ENCODE measurements around the gene HACD4.

The HACD4 gene, protein sequence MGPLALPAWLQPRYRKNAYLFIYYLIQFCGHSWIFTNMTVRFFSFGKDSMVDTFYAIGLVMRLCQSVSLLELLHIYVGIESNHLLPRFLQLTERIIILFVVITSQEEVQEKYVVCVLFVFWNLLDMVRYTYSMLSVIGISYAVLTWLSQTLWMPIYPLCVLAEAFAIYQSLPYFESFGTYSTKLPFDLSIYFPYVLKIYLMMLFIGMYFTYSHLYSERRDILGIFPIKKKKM

DNA sequence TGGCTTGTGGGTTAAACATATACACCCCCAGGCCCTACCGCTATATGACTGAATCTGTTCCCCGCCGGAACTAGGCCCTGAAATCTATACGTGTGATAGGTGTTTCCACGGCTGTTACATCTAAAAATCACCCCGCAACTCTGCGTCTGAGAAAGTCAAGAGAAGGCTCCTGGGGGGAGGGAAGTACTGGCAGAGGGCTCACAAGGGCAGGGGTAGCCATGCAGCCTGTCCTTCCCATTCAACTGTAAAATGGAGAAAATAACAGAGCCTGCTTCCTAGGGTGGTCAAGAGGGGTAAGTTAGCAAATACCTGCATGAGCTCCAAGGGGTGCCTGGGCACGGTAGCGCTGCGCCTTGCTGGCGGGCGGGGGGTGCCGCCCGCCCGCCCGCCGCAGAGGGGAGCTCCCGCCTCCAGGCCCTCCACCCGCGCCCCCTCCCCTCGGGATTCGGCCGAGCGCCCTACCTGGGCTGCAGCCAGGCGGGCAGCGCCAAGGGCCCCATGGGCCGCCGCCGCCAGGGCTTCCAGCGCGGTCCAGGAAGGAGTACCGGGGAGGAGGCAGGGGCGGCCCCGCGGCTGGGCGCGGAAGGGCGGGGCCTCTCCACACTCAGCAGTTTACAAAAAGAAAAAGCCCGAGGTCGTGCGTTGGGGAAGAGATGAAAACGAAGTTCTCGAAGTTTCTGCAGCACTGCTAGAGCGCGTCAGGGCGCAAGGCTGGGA is at the start of gene HACD4:
Gene HACD4, minus strand, starts transcription at position 550 of the 717 bp plus-strand sequence. Its CDS starts 50 bp downstream, at position 500.
- DNase-seq, result peak; percentile 76

DNA sequence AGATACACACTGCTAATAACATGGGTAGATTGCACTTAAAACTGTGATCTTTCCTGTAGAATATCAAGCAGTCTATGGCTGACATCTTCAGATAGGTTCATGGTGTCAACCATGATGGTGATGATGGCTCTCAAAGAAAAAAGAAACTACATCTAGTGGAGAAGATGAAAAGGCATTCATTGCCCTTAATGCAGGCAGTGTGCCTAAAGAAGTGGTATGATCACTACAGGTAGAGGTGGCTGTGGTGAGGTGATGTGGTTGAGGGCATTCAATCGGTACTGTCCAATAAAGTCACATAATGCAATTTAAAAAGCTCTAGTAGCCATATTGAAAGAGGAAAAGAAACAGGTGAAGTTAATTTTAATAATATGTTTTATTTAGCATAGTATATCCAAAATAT is 49.4 kb upstream of the HACD4 start:
- DNase-seq, result no peak

DNA sequence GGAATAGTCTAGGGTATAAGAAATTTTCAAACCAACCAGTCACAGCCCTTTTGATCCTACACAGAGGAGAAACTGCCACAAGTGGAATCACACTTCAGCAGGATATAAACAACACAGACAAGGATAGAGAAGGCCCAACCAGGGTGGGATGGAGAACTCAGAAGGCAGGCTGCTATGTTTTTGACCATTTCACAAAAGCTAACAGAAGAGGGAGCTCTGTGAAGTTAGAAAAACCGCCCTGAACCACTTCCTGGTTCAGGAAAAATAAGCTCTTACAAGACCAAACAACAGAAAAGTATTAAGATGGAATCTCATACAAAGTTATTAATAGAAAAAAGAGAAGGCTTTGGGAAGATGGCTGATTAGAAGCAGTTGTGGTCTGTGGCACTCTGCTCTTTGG is 47.3 kb upstream of the HACD4 start:
- DNase-seq, result peak; percentile 13

DNA sequence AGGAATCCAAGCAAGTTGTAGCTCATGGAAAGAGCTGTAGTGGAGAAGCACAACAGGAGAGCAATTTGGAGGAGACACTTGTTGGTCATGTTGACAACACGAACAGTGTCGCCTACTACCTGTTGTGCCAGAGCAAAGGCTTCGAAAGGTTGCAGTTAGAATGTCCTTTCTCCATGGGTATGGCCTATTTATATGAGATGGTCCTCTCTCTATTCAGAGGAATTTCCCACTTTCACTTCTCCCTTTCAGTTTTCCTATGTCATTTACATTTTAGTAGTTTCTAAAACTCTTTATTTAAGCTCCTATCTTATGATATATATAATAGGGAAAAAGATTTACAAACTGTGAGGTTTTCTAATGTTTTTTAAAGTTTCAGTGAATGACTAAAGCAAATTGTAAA is 46.3 kb upstream of the HACD4 start, which contains the start of gene IFNB1:
Gene IFNB1, minus strand, starts transcription at position 162 of the 400 bp plus-strand sequence. Its CDS starts 73 bp downstream, at position 89.
- DNase-seq, result no peak

DNA sequence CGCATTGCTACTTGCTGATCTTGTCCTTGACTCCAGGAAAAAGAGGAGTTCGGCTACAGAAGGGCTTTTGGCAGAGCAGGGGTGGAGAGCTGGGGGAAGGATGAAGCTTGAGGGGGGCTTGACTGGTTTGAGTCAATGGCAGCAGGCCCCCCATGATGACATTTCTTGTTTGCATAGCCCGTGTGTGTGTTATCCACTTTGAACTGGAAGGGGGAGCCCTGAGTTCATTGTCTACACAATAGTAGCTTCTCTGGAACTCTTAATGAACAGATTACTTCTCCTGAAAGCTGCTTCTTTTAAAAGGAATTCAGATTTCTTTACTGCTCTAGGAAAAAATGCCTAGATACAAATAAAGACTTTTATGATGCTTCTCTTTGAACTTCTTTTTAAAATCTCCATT is 44.0 kb upstream of the HACD4 start:
- DNase-seq, result no peak

DNA sequence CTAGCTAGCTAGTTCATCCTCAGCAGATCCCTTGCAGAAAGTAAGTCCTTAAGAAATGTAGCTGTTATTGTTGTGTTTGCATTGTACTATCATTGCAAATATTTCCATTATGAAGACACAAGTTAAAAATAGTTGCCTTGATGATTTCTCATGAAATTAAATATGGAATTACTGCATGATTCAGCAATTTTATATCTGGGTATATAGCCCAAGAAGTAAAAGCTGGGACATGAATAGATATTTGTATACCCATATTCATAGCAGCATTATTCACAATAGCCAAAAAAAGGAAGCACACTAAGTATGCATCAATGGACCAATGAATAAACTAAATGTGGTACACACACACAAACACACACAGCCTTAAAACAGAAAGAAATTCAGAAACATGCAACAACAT is 39.5 kb upstream of the HACD4 start:
- no peak for DNase-seq

DNA sequence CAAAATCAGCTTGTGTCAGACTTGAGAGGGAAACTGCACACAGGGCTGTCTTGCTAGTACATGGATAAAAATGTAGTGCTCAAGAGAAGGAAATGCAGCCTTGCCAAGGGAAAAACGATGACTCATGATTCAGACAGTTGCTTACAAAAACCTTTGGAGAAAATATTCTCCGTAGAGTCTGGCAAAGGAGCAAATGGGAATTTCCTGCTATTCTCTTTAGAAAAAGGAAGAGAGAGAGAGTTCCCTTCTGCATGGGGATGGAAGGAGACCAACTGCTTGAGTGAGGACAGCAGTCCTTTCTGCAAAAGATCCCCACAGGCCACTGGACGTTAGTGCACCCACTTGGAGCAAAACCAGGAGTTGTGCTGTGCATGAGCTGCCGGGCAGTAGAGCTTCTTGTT is 38.7 kb upstream of the HACD4 start:
- DNase-seq, result no peak

DNA sequence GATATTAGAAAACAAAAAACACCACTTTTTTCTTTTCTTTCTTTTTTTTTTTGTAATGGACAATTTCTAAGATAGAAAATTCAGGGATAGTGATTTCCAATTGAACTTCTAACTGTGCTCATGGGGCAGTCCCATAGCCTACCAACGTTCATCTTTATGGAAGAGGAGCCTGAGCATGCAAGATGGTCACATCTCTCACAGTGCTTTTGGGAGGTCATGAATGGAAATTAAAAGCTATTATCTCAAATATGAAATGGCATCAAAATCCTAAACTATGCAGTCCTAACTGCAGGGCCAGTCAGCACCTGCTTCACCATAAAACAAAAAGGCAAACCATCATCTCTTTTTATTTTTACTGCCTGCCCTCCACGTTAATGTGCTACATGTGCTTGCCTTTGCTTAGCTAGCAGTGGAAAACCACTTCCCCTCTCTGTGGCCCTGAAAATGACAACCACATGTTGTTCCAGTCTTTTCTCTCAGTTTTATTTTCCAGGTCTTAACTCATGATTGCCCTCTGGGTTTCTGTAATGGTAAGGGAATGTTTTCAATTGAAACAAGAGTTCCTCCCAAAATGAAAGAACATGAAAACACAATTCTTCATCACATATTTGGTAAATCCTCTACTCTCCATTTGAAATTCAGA is 29.6 kb upstream of the HACD4 start:
- DNase-seq, result peak; percentile 29

DNA sequence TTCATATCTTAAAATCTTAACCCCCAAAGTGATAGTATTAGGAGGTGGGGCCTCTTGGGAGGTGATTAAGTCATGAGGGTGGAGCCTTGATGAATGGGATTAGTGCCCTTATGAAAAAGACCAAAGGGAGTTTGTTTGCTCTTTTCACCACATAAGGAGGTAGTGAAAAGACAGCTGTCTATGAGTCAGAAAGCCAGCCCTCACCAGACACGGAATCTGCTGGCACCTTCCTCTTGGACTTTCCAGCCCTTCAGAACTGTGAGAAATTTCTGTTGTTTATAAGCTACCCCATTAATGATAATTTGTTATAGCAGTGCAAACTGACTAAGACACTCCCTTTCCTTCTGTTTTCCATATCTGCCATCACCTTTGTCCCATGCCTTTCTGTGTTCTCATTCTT is 25.5 kb upstream of the HACD4 start:
- no peak for DNase-seq

DNA sequence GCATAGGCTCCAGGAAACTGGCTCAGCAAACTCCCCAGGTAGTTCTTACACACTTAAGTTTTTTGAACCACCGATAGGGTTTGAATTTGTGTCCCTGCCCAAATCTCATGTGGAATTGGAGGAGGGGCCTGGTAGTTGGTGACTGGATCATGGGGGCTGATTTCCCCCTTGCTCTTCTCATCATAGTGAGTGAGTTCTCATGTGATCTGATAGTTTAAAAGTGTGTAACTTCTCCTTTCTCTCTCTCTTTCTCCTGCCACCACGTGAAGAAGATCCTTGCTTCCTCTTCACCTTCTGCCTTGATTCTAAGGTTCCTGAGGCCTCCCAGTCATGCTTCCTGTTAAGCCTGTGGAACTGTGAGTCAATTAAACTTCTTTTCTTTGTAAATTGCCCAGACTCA is 22.4 kb upstream of the HACD4 start:
- no peak for DNase-seq

DNA sequence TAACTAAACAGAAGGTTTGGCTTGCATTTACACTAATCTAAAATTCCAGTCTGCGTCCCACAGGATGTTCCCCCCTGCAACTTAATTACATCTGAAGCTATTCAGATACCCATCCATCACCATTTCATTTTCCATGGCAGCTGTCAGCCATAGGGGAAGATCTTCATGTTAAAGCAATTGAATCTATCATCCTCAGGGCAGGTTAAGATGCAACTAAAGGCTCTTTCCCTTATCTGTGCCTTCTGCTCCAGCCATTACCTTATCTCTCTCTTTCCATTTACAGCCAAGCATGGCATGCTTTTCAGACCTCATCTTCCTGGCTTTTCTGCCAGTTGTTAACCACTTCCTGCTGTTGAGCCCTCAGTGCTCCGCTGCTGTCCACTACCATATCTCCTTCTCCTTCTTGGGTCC is 15.8 kb upstream of the HACD4 start:
- DNase-seq, result no peak

DNA sequence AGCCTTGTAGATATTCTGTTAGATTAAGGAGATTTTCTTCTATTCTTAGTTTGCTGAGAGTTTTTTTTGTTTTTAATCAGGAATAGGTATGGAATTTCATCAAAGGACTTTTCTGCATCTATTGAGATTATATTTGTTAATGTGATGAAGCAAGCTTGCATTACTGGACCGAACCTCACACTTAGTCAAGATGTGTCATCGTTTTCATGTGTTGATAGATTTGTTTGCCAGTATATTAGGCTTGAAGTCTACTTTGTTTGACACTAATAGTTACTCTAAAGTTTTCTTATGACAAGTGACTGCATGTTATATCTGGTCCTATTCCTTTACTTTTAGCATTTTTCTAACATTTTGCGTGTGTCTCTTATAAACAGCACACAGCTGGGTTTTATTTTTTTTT is 12.4 kb upstream of the HACD4 start:
- DNase-seq, result no peak

DNA sequence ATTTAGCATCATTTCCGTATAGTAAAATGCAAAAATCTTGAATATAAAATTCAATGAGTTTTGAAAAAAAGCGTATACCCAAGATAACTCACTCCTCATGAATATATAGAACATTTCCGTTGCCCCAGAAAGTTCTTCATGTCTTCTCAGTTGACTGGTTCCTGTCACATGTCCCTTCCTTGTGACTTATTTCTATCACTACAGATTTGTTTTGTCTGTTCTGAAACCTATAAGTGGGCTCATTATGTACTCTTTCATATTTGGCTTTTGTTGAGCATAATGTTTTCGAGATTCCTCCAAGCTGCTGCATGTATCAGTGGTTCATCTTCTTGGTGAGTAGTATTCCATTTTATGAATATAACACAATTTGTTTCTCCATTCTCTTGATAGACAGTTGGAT is 11.0 kb upstream of the HACD4 start:
- DNase-seq, result no peak

DNA sequence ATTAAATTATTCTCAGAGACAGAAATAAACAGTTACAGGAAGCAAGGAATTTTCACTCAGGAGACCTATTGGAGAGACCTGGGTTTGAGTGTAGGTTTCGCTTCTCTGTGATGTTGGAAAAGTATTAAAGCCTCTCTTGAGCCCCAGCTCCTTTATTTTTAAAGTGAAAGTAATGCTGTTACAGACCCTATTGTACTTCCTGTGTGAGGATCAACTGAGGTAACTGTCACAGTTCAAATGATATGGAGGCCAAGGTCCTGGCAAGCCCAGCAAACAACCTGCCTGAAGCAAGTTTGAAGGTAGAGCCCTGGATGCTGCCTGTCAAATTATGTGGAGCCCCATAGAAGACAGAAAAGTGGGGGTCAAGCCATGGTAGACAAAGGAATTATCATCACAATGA is 7.9 kb upstream of the HACD4 start:
- no peak for DNase-seq

DNA sequence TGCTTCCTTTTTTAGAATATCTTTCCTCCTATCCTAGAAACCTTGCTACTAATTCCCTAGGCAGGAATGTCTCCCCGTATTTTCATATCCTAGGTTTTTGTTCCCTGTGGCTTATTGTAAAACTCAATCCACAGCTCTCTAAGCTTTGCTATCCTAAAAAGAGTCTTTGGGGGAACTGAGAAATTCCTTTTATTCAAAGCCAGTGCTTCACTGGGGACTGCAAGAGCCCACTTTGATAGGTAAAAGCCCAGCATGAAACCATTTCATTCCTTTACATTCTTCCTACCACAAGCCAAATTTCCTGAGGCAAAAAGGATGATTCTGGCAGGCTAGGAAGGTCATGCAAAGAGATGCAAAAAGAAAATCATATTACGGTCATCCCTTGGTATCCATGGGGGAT is 5.8 kb upstream of the HACD4 start:
- DNase-seq, result no peak

DNA sequence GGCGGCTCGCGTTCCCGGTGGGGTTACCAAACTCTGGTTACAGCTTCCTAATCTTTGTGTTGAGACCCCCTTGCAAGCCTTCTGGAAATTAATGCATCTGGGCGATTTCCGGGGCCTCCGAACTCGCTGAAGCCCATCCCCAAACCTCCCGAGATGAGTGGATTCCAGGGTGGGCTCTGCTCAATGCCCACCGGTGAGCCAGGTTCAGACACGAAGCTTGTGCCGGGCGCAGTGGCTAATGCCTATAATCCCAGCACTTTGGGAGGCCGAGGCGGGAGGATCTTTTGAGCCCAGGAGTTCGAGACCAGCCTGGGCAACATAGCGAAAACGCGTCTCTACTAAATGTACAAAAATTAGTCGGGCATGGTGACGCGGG is 356 bp upstream of the HACD4 start:
- DNase-seq, result no peak

DNA sequence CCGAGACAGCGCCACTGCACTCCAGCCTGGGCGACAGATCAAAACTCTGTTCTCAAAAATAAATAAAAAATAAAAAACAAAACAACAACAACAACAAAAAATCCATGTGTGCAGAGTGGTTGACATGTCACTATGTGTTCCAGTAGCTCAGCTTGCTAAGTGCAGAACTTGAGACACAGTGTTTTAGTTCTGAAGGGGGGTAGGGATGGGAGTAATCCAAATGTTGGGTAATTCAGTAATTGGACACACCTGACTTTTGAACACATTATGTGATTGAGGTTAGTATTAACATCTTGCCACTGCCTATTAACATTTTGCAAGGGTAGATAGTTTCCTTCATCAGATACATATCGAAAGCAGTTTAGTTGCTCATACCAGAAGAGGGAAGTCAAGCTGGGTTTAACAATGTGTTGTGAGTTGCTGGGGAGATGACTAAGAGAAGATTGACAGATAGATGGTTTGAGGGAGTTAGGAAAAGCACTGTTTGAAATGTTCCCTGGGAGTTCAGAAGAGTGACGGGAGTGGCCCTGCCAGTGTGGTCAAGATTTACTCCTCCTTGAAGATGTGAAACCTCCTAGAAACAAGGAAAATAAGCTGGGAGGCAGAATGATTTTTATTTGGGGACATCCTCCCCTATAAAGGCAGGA is 928 bp downstream of the HACD4 start:
- peak; percentile 84 for DNase-seq

DNA sequence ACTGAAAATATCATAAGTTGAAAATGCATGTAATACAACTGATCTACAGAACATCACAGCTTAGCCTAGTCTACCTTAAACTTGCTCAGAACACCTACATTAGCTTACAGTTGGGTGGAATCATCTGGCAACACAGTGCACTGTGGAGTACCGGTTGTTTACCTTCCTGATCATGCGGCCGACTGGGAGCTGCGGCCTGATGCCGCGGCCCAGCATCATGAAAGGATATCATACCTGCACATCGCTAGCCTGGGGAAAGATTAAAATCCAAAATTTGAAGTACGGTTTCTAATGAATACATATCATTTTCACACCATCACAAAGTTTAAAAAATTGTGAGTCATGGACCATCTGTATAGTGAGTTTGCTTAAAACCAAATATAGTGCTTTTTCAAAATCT is 1.8 kb downstream of the HACD4 start:
- DNase-seq, result peak; percentile 3

DNA sequence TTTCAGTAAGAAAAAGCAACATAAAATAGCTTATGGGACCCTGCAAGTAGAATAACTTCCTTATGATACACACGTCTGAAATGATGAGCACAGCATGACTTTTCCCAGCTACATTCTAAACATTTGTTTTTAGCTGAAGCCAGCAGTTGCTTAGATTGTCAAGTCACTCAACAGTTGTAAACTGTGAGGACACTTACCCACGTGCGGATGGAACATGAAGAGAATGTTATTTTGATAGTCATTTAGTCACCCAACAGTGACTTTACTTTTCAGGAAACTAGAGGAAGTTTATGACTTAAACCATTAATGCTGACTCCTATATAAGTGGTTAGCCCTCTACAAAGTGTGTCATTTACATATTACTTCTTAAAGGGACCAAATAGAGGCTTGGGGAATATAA is 3.0 kb downstream of the HACD4 start:
- peak; percentile 43 for DNase-seq

DNA sequence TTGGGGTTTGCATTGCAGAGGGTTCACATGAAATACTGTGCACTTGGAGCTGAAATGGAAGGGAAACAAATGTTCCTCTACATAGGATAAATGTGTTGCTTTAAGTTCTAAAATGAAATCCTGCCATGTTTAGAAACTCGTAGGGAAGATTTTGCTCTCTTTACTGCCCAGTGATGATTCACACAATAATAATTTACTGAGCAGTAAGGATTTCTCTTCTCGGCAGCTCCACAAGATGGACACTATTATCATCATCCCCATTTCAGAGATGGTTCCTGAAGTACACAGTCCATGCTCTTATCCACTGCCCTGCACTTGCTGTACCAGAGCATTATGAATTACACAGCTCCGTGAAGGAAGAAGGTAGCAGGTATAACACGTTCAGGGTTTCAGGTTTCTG is 4.1 kb downstream of the HACD4 start:
- no peak for DNase-seq

DNA sequence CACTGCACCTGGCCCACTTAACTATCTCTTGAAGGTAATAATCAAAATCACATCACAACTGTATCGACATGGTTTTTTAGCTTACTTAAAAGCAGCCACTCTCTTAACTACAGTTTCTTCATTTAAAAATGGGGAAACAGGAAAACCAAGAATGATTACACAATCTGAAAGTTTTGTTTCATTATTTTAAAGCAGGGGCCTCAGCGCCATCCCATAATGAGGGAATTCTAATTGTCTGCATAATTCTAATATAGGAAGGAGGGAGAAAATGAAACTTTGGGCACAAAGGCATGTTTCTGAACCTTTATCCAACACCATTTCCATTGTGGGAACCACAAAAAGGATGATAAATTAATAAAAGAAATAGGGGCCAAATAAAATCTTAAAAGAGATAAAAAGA is 7.6 kb downstream of the HACD4 start:
- DNase-seq, result no peak

DNA sequence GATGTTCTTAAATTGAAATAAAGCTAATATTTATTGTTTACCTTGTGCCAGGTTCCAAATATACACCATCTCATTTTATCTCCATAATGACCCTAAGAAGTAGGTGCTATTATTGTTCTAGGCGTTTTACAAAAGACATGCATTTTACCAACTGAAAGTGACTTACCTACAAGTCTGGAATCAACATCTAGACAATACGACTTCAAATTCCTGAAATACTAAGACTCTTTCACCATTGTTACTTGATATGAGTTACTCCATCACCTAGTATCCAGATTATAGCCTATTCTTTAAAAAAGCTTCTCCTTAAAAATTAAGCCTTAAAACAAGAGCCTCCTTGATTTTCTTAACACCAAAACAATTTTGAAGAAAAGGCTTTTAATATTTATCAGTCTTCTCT is 13.3 kb downstream of the HACD4 start:
- DNase-seq, result no peak

DNA sequence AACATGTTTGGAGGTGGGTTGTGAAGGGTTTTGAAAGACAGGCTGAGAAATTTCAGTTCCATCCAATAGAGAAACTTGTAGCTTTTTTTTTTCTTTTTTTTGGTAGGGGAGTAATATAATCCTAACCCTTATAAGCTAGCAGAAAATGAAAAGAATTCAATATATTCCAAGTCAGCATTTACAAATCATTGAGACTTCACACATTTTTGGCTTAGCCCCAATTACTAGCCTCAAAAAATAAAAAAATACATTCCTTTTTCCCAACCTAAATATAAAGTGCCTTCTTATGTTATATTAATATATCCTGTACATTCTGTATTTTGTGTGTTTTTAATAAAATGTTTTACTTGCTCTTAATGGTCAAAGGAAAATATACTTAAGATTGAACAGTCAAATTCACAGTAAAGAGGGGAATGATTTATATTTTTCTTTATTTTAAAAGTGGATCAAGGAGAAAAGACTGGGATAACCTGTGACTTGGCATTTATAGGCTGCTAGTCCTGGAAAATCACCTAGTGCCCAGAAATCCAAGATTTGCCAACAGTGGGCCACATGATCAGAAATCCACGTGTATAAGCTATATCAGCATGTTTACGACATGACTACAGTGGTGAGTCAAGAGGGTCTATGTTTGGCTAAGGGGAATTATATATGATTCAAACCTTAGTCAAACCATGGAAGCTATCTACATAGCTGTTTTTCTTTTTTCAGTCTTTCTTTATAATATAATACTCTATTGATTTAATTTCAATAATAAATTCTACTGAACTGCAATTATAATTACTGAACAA is 14.5 kb downstream of the HACD4 start:
- DNase-seq, result no peak
